ENCODE measurements around the gene TSPEAR.

DNA sequence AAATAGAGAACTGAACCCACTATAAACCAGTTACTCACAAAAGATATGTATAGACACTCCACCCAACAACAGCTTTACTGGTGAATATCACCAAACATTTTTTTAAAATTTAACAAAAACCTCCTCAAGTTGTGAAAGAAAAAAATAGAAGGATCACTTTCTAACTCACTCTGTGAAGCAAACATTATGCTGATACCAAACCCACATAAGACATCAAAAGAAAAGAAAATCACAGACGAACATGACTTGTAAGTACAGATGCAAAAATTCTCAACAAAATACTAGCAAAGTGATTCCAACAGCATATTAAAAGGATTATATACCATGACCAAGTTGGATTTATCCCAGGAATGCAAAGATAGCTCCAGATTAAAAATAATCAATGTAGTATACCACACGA lies 19.7 kb downstream of the TSPEAR start:
- TF ChIP-seq POLR2AphosphoS5 (IDR thresholded peaks at IDR 0.05; ENCODE audit: low read depth, low read length) = no peak
- TF ChIP-seq, protein P1, sequence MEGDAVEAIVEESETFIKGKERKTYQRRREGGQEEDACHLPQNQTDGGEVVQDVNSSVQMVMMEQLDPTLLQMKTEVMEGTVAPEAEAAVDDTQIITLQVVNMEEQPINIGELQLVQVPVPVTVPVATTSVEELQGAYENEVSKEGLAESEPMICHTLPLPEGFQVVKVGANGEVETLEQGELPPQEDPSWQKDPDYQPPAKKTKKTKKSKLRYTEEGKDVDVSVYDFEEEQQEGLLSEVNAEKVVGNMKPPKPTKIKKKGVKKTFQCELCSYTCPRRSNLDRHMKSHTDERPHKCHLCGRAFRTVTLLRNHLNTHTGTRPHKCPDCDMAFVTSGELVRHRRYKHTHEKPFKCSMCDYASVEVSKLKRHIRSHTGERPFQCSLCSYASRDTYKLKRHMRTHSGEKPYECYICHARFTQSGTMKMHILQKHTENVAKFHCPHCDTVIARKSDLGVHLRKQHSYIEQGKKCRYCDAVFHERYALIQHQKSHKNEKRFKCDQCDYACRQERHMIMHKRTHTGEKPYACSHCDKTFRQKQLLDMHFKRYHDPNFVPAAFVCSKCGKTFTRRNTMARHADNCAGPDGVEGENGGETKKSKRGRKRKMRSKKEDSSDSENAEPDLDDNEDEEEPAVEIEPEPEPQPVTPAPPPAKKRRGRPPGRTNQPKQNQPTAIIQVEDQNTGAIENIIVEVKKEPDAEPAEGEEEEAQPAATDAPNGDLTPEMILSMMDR (IDR thresholded peaks at IDR 0.05) = no peak
- TF ChIP-seq TCF7L2 (IDR thresholded peaks at IDR 0.05; ENCODE audit: low read depth, low read length) = no peak
